Adrenal gland (tissue), 5 donors: ENCODE data around the gene BCAT1.

ENCODE experiments used
- POLR2A ChIP-seq, 2 donors: fragments of 450-650 bp; IDR thresholded peaks; one replicate each; pipeline ENCODE4 v1.6.1; 2017; ENCODE audit warnings: antibody characterized with exemption in 2 of 2, mild to moderate bottlenecking in 2 of 2, moderate library complexity in 1 of 2
- TF ChIP-seq, protein P1 (sequence below), 6 experiments: fragments of 450-650 bp in 4 of 6; fragments of 200-600 bp in 2 of 6; sonication (generic) in 1 of 6; IDR thresholded peaks; 1 replicate in 5 of 6; 2 replicates in 1 of 6; pipeline versions ENCODE4 v1.5.1 to v1.8.0; 2016 to 2021; ENCODE audit warnings: antibody characterized with exemption in 6 of 6, mild to moderate bottlenecking in 2 of 6, moderate library complexity in 1 of 6
- donor health status: DM: no; HTN: no; CAD: no.

DNA sequence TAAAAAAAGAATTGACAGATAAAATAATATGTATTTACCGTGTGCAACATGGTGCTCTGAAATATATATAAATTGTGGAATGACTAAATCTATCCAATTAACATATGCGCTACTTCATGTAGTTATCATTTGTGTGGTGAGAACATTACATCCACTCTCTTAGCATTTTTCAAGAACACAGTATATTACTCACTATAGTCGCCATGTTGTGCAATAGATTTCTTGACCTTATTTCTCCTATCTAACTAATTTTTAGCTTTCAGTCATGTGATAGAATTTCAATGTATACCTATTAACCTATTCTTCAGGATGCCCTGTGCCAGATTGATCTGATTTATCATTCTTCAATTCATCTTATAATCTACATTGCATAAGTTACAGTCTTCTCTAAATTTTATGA is 178.6 kb downstream of the BCAT1 start:
- TF ChIP-seq, protein P1, sequence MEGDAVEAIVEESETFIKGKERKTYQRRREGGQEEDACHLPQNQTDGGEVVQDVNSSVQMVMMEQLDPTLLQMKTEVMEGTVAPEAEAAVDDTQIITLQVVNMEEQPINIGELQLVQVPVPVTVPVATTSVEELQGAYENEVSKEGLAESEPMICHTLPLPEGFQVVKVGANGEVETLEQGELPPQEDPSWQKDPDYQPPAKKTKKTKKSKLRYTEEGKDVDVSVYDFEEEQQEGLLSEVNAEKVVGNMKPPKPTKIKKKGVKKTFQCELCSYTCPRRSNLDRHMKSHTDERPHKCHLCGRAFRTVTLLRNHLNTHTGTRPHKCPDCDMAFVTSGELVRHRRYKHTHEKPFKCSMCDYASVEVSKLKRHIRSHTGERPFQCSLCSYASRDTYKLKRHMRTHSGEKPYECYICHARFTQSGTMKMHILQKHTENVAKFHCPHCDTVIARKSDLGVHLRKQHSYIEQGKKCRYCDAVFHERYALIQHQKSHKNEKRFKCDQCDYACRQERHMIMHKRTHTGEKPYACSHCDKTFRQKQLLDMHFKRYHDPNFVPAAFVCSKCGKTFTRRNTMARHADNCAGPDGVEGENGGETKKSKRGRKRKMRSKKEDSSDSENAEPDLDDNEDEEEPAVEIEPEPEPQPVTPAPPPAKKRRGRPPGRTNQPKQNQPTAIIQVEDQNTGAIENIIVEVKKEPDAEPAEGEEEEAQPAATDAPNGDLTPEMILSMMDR (IDR thresholded peaks at IDR 0.05): no peak
- TF ChIP-seq POLR2A (IDR thresholded peaks at IDR 0.05): no peak
